ENCODE measurements around the gene MCU. TPM values are rescaled to one million over a fixed set of nuclear protein-coding genes. Genes with fewer than 3 reads are reported as not detected.
"Not testable (repeated sequence)": the region's sequence is repeated elsewhere in the genome, so short reads cannot be mapped to it uniquely, and the experiment has no call there.

MCU gene
- total RNA-seq, 2 donors from 2014 or later: 7.9 to 17.1 TPM

GRCh38 chr10:72895236-72895850 lies 203.4 kb downstream of the MCU start:
- TF ChIP-seq CTCF (IDR thresholded peaks at IDR 0.05) (no peak), POLR2A (IDR thresholded peaks at IDR 0.05) (no peak)
- H3K4me1 ChIP-seq: no peaks in the 10 kb centered on the region
- no peaks in the 10 kb centered on the region for H3K9me3 ChIP-seq
- H3K4me3 ChIP-seq: no peak overlapping the region
- H3K27me3 ChIP-seq: no peaks in the 10 kb centered on the region
- H3K27ac ChIP-seq: no peak overlapping the region
- DNase-seq (no peak), ATAC-seq (no peak)
- no peaks in the 10 kb centered on the region for H3K36me3 ChIP-seq (replicated peaks in 1 of 2; ENCODE audit: insufficient read depth in 1 of 2, low read depth in 2 of 2)
- WGBS, 2 donors: 67 to 81% methylated on average over 11 of the region's 11 CpGs
- intact Hi-C loops (cut with DNase I): no loop called here

GRCh38 chr10:72898616-72899015 lies 206.7 kb downstream of the MCU start:
- Histone ChIP-seq H3K27me3 (no peaks in the 10 kb centered on the region), H3K4me1 (no peaks in the 10 kb centered on the region), H3K27ac (no peak overlapping the region), H3K9me3 (no peaks in the 10 kb centered on the region), H3K36me3 (replicated peaks in 1 of 2; ENCODE audit: insufficient read depth in 1 of 2, low read depth in 2 of 2) (no peaks in the 10 kb centered on the region), H3K4me3 (no peak overlapping the region)
- 89 to 97% methylated on average over 9 to 10 of the region's 10 CpGs for WGBS, 2 donors
- intact Hi-C loops (cut with DNase I): no loop called here
- no peak for ATAC-seq
- no peak for TF ChIP-seq CTCF (IDR thresholded peaks at IDR 0.05)
- no peak for TF ChIP-seq POLR2A (IDR thresholded peaks at IDR 0.05)
- no peak for DNase-seq

- H3K27ac ChIP-seq: no peak overlapping the region
- no peak for DNase-seq
- no peaks in the 10 kb centered on the region for H3K9me3 ChIP-seq
- no peak overlapping the region for H3K4me3 ChIP-seq
- TF ChIP-seq CTCF (IDR thresholded peaks at IDR 0.05): no peak
- no peak for TF ChIP-seq POLR2A (IDR thresholded peaks at IDR 0.05)
- ATAC-seq: no peak
- H3K36me3 ChIP-seq (replicated peaks in 1 of 2; ENCODE audit: insufficient read depth in 1 of 2, low read depth in 2 of 2): no peaks in the 10 kb centered on the region
- no peaks in the 10 kb centered on the region for H3K27me3 ChIP-seq
- no peaks in the 10 kb centered on the region for H3K4me1 ChIP-seq
- 93 to 100% methylated on average over 1 of the region's 1 CpG for WGBS, 2 donors
- intact Hi-C loops (cut with DNase I): no loop called here
Measured at GRCh38 chr10:72899545-72899944, 207.6 kb downstream of the MCU start.

GRCh38 chr10:72903941-72904446 lies 212.1 kb downstream of the MCU start:
- H3K9me3 ChIP-seq; H3K4me3 ChIP-seq; H3K4me1 ChIP-seq; H3K27me3 ChIP-seq; H3K27ac ChIP-seq; intact Hi-C loops (cut with DNase I); ATAC-seq; DNase-seq; H3K36me3 ChIP-seq (replicated peaks in 1 of 2; ENCODE audit: insufficient read depth in 1 of 2, low read depth in 2 of 2): not testable (repeated sequence)
- 89 to 91% methylated on average over 15 of the region's 15 CpGs for WGBS, 2 donors

GRCh38 chr10:72904806-72905205 lies 212.9 kb downstream of the MCU start:
- WGBS, 2 donors: 82 to 84% methylated on average over 3 of the region's 3 CpGs
- H3K4me1 ChIP-seq: no peaks in the 10 kb centered on the region
- ATAC-seq (no peak), DNase-seq (no peak)
- H3K9me3 ChIP-seq: no peaks in the 10 kb centered on the region
- TF ChIP-seq CTCF (IDR thresholded peaks at IDR 0.05) (no peak), POLR2A (IDR thresholded peaks at IDR 0.05) (no peak)
- H3K36me3 ChIP-seq (replicated peaks in 1 of 2; ENCODE audit: insufficient read depth in 1 of 2, low read depth in 2 of 2): no peaks in the 10 kb centered on the region
- H3K4me3 ChIP-seq: no peak overlapping the region
- H3K27me3 ChIP-seq: no peaks in the 10 kb centered on the region
- intact Hi-C loops (cut with DNase I): no loop called here
- H3K27ac ChIP-seq: no peak overlapping the region

Data from body of pancreas (tissue), 4 donors.